HFF-Myc (cell line): ENCODE measurements around the gene SLK.

Experiments used
- DNase-seq: peaks from one replicate; pipeline ENCODE4 v3.0.0-alpha.2; 2011; ENCODE audit warnings: low read depth; ENCODE audit errors: extremely low read depth
- H3K4me3 ChIP-seq: replicated peaks from 2 replicates; pipeline ENCODE4 v1.5.1; 2011; ENCODE audit warnings: low read depth, mild to moderate bottlenecking, control low read depth, low read length
- TF ChIP-seq, protein P1 (sequence below): IDR thresholded peaks from 2 replicates; pipeline ENCODE4 v1.5.1; 2012; ENCODE audit warnings: mild to moderate bottlenecking, low read depth, low read length, control low read depth; ENCODE audit errors: missing control alignments

SLK gene

DNA sequence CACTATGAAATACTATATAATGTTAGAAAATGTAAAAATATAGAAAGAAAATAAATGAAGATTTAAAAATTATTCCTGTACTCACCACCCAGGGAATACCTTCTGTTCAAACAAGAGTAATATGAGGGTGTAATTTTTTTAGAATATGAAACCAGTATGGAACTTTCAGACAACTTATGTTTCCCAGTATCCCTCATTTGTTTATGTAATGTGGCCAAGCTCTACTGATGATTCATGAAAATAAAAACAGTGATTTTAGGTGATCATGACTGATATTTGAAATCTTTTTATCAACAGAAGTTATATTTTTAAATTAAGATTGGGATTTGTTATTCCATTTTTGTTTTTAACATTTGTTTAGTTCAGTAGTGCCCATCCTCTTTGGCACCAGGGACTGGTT lies 18.8 kb downstream of the SLK start:
- H3K4me3 ChIP-seq = no peak overlapping the region
- DNase-seq = no peak
- TF ChIP-seq, protein P1, sequence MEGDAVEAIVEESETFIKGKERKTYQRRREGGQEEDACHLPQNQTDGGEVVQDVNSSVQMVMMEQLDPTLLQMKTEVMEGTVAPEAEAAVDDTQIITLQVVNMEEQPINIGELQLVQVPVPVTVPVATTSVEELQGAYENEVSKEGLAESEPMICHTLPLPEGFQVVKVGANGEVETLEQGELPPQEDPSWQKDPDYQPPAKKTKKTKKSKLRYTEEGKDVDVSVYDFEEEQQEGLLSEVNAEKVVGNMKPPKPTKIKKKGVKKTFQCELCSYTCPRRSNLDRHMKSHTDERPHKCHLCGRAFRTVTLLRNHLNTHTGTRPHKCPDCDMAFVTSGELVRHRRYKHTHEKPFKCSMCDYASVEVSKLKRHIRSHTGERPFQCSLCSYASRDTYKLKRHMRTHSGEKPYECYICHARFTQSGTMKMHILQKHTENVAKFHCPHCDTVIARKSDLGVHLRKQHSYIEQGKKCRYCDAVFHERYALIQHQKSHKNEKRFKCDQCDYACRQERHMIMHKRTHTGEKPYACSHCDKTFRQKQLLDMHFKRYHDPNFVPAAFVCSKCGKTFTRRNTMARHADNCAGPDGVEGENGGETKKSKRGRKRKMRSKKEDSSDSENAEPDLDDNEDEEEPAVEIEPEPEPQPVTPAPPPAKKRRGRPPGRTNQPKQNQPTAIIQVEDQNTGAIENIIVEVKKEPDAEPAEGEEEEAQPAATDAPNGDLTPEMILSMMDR = no peak

DNA sequence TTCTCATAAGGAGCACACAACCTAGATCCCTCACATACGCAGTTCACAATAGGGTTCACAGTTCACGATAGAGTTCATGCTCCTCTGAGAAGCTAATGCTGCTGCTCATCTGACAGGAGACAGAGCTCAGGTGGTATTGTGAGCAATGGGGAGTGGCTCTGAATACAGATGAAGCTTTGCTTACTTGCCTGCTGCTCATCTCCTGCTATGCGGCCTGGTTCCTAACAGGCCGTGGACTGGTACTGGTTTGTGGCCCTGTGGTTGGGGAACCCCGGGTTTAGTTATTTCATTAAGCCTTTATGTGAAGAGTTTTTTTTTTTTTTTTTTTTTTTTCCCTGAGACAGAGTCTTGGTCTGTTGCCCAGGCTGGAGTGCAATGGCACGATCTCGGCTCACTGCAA lies 19.4 kb downstream of the SLK start:
- DNase-seq = no peak
- TF ChIP-seq, protein P1 = no peak
- no peak overlapping the region for H3K4me3 ChIP-seq

- TF ChIP-seq, protein P1 = no peak
- H3K4me3 ChIP-seq = no peak overlapping the region
- DNase-seq = no peak
Measured at GRCh38 chr10:103990121-103990520, 23.2 kb downstream of the SLK start.

GRCh38 chr10:103990531-103990930 lies 23.6 kb downstream of the SLK start:
- no peak for DNase-seq
- H3K4me3 ChIP-seq = no peak overlapping the region
- TF ChIP-seq, protein P1 = no peak

- DNase-seq = no peak
- H3K4me3 ChIP-seq = no peak overlapping the region
- TF ChIP-seq, protein P1 = no peak
Measured at GRCh38 chr10:103991393-103992128, 24.6 kb downstream of the SLK start.

DNA sequence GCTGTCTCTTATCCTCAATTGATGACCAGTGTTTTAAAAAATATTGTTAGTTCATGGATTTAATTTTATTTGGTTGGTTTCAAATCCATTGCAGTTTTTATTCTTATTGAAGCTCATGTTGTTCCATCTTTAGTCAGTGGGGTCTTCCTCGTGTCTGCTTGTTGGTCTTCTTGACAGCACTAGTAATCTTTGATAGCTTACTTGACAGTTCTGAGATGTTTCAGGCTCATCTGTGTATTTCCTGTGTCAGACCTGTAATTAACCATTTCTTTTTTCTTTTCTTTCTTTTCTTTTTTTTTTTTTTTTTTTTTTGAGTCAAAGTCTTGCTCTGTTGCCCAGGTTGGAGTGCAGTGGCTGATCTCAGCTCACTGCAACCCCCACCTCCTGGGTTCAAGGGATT lies 28.2 kb downstream of the SLK start:
- DNase-seq = no peak
- TF ChIP-seq, protein P1 = no peak
- H3K4me3 ChIP-seq = no peak overlapping the region

DNA sequence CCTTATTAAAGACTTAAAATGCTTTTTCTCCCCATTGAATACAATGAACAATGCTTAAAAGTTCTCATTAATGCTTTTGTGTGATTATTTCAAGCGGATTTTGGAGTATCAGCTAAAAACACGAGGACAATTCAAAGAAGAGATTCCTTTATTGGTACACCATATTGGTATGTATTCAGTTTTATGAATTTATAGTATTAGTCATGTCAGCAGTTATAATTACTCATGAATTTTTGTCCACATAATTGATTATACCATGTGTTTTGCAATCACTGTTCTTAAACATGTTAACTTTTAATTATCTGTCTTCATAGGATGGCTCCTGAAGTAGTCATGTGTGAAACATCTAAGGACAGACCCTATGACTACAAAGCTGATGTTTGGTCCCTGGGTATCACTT lies 31.9 kb downstream of the SLK start:
- no peak for DNase-seq
- no peak overlapping the region for H3K4me3 ChIP-seq
- TF ChIP-seq, protein P1 = no peak
